HUES64 (cell line): ENCODE measurements around the gene PDE8B.

ENCODE experiments used
- H3K27ac ChIP-seq: 2 replicates; pipeline ENCODE4 v1.7.0; 2013; ENCODE audit warnings: low read depth, low read length, inconsistent platforms
- H3K27me3 ChIP-seq: 2 replicates; pipeline ENCODE4 v1.6.1; 2013; ENCODE audit warnings: mild to moderate bottlenecking, low read length; ENCODE audit not compliant: insufficient read depth
- H3K36me3 ChIP-seq: 2 replicates; pipeline ENCODE4 v1.6.1; 2013; ENCODE audit warnings: mild to moderate bottlenecking, low read length; ENCODE audit not compliant: insufficient read depth
- H3K4me1 ChIP-seq: 2 replicates; pipeline ENCODE4 v1.6.1; 2013; ENCODE audit warnings: mild to moderate bottlenecking, low read length, moderate library complexity; ENCODE audit not compliant: insufficient read depth
- H3K4me3 ChIP-seq: 2 replicates; pipeline ENCODE4 v1.5.1; 2013; ENCODE audit warnings: mild to moderate bottlenecking, low read length, moderate library complexity
- H3K9ac ChIP-seq: 2 replicates; pipeline ENCODE4 v1.6.1; 2013; ENCODE audit warnings: mild to moderate bottlenecking, low read depth, low read length
- H3K9me3 ChIP-seq: 2 replicates; pipeline ENCODE4 v1.6.1; 2013; ENCODE audit warnings: low read depth, low read length; ENCODE audit not compliant: insufficient read depth
- WGBS: fragments of 150-250, 120-280 bp; methylation state at CpG from one replicate; pipeline ENCODE4 v1.1.7; 2013; ENCODE audit warnings: missing lambda C conversion rate; 5-methylcytosine and 5-hydroxymethylcytosine counted together

Gene PDE8B

GRCh38 chr5:77310494-77311213, 100.2 kb downstream of the PDE8B start:
- H3K4me1 ChIP-seq: no peaks in the 10 kb centered on the region
- no peaks in the 10 kb centered on the region for H3K9me3 ChIP-seq
- peaks cover 10% of the 10 kb centered on the region; the same call in 1 of the 2 replicates for H3K27me3 ChIP-seq
- H3K4me3 ChIP-seq: no peak overlapping the region
- H3K27ac ChIP-seq: no peak overlapping the region
- no peak overlapping the region for H3K9ac ChIP-seq
- WGBS: 91% methylated on average over 4 of the region's 4 CpGs
- no peaks in the 10 kb centered on the region for H3K36me3 ChIP-seq

- Histone ChIP-seq H3K4me1 (no peaks in the 10 kb centered on the region), H3K27ac (no peak overlapping the region), H3K9me3 (no peaks in the 10 kb centered on the region), H3K27me3 (peaks cover 10% of the 10 kb centered on the region; the same call in 1 of the 2 replicates), H3K36me3 (no peaks in the 10 kb centered on the region), H3K9ac (no peak overlapping the region), H3K4me3 (no peak overlapping the region)
- 100% methylated on average over 1 of the region's 1 CpG for WGBS
These were observed 100.7 kb downstream of the PDE8B start for GRCh38 chr5:77311214-77311571.

GRCh38 chr5:77312413-77312812, 101.9 kb downstream of the PDE8B start:
- WGBS: 95% methylated on average over 1 of the region's 1 CpG
- Histone ChIP-seq H3K9me3 (no peaks in the 10 kb centered on the region), H3K27ac (no peak overlapping the region), H3K36me3 (no peaks in the 10 kb centered on the region), H3K4me1 (no peaks in the 10 kb centered on the region), H3K9ac (no peak overlapping the region), H3K4me3 (no peak overlapping the region), H3K27me3 (peaks cover 7% of the 10 kb centered on the region; the same call in 1 of the 2 replicates)

- no peak overlapping the region for H3K4me3 ChIP-seq
- 88% methylated on average over 1 of the region's 1 CpG for WGBS
- no peak overlapping the region for H3K27ac ChIP-seq
- H3K4me1 ChIP-seq: peaks cover 5% of the 10 kb centered on the region
- no peaks in the 10 kb centered on the region for H3K36me3 ChIP-seq
- no peaks in the 10 kb centered on the region for H3K9me3 ChIP-seq
- no peak overlapping the region for H3K9ac ChIP-seq
- no peaks in the 10 kb centered on the region for H3K27me3 ChIP-seq
These were observed 106.6 kb downstream of the PDE8B start for GRCh38 chr5:77316871-77317661.

- WGBS: 92% methylated on average over 1 of the region's 2 CpGs
- no peaks in the 10 kb centered on the region for H3K27me3 ChIP-seq
These were observed 107.6 kb downstream of the PDE8B start for GRCh38 chr5:77318060-77318459.

GRCh38 chr5:77319117-77319804, 108.8 kb downstream of the PDE8B start:
- no peak overlapping the region for H3K4me3 ChIP-seq
- no peak overlapping the region for H3K27ac ChIP-seq
- 88% methylated on average over 5 of the region's 5 CpGs for WGBS
- no peaks in the 10 kb centered on the region for H3K9me3 ChIP-seq
- peaks cover 14% of the 10 kb centered on the region for H3K4me1 ChIP-seq
- no peaks in the 10 kb centered on the region for H3K27me3 ChIP-seq
- no peak overlapping the region for H3K9ac ChIP-seq
- no peaks in the 10 kb centered on the region for H3K36me3 ChIP-seq

More at GRCh38 chr5:77318060-77318459, 107.6 kb downstream of the PDE8B start:
- Histone ChIP-seq H3K4me3 (no peak overlapping the region), H3K4me1 (peaks cover 14% of the 10 kb centered on the region), H3K9me3 (no peaks in the 10 kb centered on the region), H3K9ac (no peak overlapping the region), H3K36me3 (no peaks in the 10 kb centered on the region), H3K27ac (no peak overlapping the region)

- Histone ChIP-seq H3K9me3 (no peaks in the 10 kb centered on the region), H3K27me3 (no peaks in the 10 kb centered on the region), H3K4me1 (peaks cover 14% of the 10 kb centered on the region), H3K9ac (no peak overlapping the region), H3K36me3 (no peaks in the 10 kb centered on the region), H3K4me3 (no peak overlapping the region; the same call in 1 of the 2 replicates), H3K27ac (peak overlapping the region; percentile 22; the same call in 1 of the 2 replicates)
- WGBS: 41% methylated on average over 4 of the region's 4 CpGs
These were observed 111.4 kb downstream of the PDE8B start for GRCh38 chr5:77321793-77322394.

GRCh38 chr5:77322406-77322805, 111.9 kb downstream of the PDE8B start:
- Histone ChIP-seq H3K4me3 (no peak overlapping the region; the same call in 1 of the 2 replicates), H3K27ac (peak overlapping the region; percentile 22; the same call in 1 of the 2 replicates), H3K4me1 (peaks cover 14% of the 10 kb centered on the region), H3K36me3 (no peaks in the 10 kb centered on the region), H3K27me3 (no peaks in the 10 kb centered on the region), H3K9me3 (no peaks in the 10 kb centered on the region), H3K9ac (no peak overlapping the region)
- WGBS: 11% methylated on average over 4 of the region's 4 CpGs

GRCh38 chr5:77325921-77326541, 115.6 kb downstream of the PDE8B start:
- Histone ChIP-seq H3K36me3 (no peaks in the 10 kb centered on the region), H3K9ac (no peak overlapping the region), H3K27ac (no peak overlapping the region), H3K27me3 (no peaks in the 10 kb centered on the region), H3K9me3 (no peaks in the 10 kb centered on the region), H3K4me3 (no peak overlapping the region), H3K4me1 (peaks cover 14% of the 10 kb centered on the region)
- WGBS: 94% methylated on average over 4 of the region's 4 CpGs

GRCh38 chr5:77326986-77327734, 116.7 kb downstream of the PDE8B start:
- H3K9me3 ChIP-seq: no peaks in the 10 kb centered on the region
- H3K27me3 ChIP-seq: no peaks in the 10 kb centered on the region
- H3K4me1 ChIP-seq: peaks cover 8% of the 10 kb centered on the region
- 91% methylated on average over 5 of the region's 5 CpGs for WGBS
- no peak overlapping the region for H3K9ac ChIP-seq
- H3K36me3 ChIP-seq: no peaks in the 10 kb centered on the region
- H3K27ac ChIP-seq: no peak overlapping the region
- no peak overlapping the region for H3K4me3 ChIP-seq
